Naive thymus-derived CD4-positive, alpha-beta T cell (primary cell): Measurements from ENCODE around the gene TECTA. TPM values are rescaled to one million over a fixed set of nuclear protein-coding genes. Genes with fewer than 3 reads are reported as not detected.

Source experiments
- ATAC-seq: fragments of 150-1000 bp; cut with Tn5 transposase; 2 replicates; pipeline ENCODE4 v1.10.0; 2021; ENCODE audit warnings: mild to moderate bottlenecking, moderate library complexity
- CTCF ChIA-PET: fragments of 350-600 bp; sonication (Branson Sonifier 250); formaldehyde crosslinking; loops from one replicate; lab custom pipeline; 2021; ENCODE audit warnings: antibody characterized with exemption; lab: Charles Lee
- POLR2A ChIA-PET: fragments of 350-600 bp; sonication (Branson Sonifier 250); formaldehyde crosslinking; loops from one replicate; lab custom pipeline; 2021; ENCODE audit warnings: antibody characterized with exemption, inconsistent platforms; lab: Charles Lee
- DNase-seq, 9 donors: peaks; one replicate each; pipeline versions ENCODE4 v3.0.0 to v3.0.0-alpha.2; 2020 to 2022; ENCODE audit warnings: mixed read lengths in 1 of 9
- H3K27ac ChIP-seq: one replicate; pipeline ENCODE4 v1.7.0; 2013; ENCODE audit warnings: mild to moderate bottlenecking, low read depth, low read length, moderate library complexity
- H3K27me3 ChIP-seq, 2 donors: one replicate each; pipeline ENCODE4 v1.7.0; 2013; ENCODE audit warnings: low read length in 2 of 2, mild to moderate bottlenecking in 2 of 2, moderate library complexity in 2 of 2; ENCODE audit not compliant: control insufficient read depth in 2 of 2, insufficient read depth in 2 of 2
- H3K36me3 ChIP-seq, 3 experiments: 1 replicate in 2 of 3; 2 replicates in 1 of 3; pipeline ENCODE4 v1.7.0; 2013; ENCODE audit warnings: low read length in 3 of 3, mild to moderate bottlenecking in 3 of 3, moderate library complexity in 1 of 3; ENCODE audit not compliant: insufficient read depth in 3 of 3, control insufficient read depth in 2 of 3
- H3K4me1 ChIP-seq, 2 donors: one replicate each; pipeline ENCODE4 v1.7.0; 2013; ENCODE audit warnings: low read length in 2 of 2, mild to moderate bottlenecking in 2 of 2, moderate library complexity in 1 of 2; ENCODE audit not compliant: control insufficient read depth in 2 of 2, insufficient read depth in 2 of 2
- H3K4me3 ChIP-seq: 2 replicates; pipeline ENCODE4 v1.7.0; 2013; ENCODE audit warnings: mild to moderate bottlenecking, low read length
- H3K9me3 ChIP-seq, 3 experiments: 1 replicate in 2 of 3; 2 replicates in 1 of 3; pipeline ENCODE4 v1.7.0; 2013; ENCODE audit warnings: low read length in 3 of 3; ENCODE audit not compliant: control insufficient read depth in 2 of 3
- H3K27ac Mint-ChIP-seq, 9 donors: one replicate each; pipeline ENCODE4 v1.8.0; 2020 to 2022; ENCODE audit warnings: mixed read lengths in 9 of 9, mild to moderate bottlenecking in 8 of 9, moderate library complexity in 5 of 9, inconsistent platforms in 2 of 9
- H3K27me3 Mint-ChIP-seq, 5 donors: one replicate each; pipeline ENCODE4 v1.8.0; 2021 to 2022; ENCODE audit warnings: mixed read lengths in 5 of 5, mild to moderate bottlenecking in 1 of 5
- H3K36me3 Mint-ChIP-seq, 5 donors: one replicate each; pipeline ENCODE4 v1.8.0; 2020 to 2022; ENCODE audit warnings: mixed read lengths in 5 of 5, mild to moderate bottlenecking in 3 of 5, inconsistent platforms in 1 of 5
- H3K4me1 Mint-ChIP-seq, 7 donors: one replicate each; pipeline ENCODE4 v1.8.0; 2020 to 2022; ENCODE audit warnings: mixed read lengths in 7 of 7, mild to moderate bottlenecking in 3 of 7, inconsistent platforms in 1 of 7
- H3K4me3 Mint-ChIP-seq, 10 donors: one replicate each; pipeline ENCODE4 v1.8.0; 2020 to 2022; ENCODE audit warnings: mild to moderate bottlenecking in 10 of 10, mixed read lengths in 10 of 10, moderate library complexity in 6 of 10, inconsistent platforms in 2 of 10
- H3K9me3 Mint-ChIP-seq, 11 donors: one replicate each; pipeline ENCODE4 v1.8.0; 2020 to 2022; ENCODE audit warnings: mixed read lengths in 11 of 11, mild to moderate bottlenecking in 4 of 11, inconsistent platforms in 1 of 11, moderate library complexity in 1 of 11
- intact Hi-C, 2 donors: fragments of 100-400 bp; cut with micrococcal nuclease; formaldehyde crosslinking; loops; one replicate each; pipeline ENCODE4 v1.15.1; 2023
- polyA plus RNA-seq, 2 donors: library from polyadenylated mRNA; unstranded; fragments of 300-500 nt; fragmentation: Illumina TruSeq; gene quantifications; one replicate each; pipeline ENCODE4 v1.2.3, GENCODE V29; 2021
- total RNA-seq, 6 experiments: library from RNA in 5 of 6; stranded (reverse) in 5 of 6; gene quantifications; 1 replicate in 5 of 6; 2 replicates in 1 of 6; pipeline ENCODE4 v1.2.3 and lab custom pipeline; 2021 to 2026

TECTA gene
- total and polyA plus RNA-seq, 7 experiments from 2014 or later: 0.29 to 0.75 (median 0.47) TPM

DNA sequence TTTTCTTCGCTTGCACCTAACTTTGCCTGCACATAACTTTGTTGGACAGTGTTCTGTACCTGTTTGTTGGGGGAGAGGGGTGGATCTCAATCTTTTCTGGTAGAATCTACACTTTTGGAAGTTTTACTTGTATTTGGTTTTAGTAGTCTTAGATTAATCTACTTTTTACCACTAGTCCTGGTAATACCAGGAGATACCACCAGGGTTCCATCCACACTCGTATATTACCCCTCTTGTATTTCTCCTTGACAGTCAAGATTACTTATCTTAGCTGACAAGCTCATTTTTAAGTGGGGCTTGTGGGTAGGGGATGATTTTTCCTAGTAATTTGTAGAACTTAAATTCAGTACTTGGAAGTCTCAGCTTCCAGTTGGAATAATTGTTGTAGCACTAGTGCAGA, 37.3 kb upstream of the TECTA start:
- Mint-ChIP-seq H3K36me3 (peaks cover 6 to 64% (median 34%) of the 10 kb centered on the region in 5 donors), H3K27ac (no peak overlapping the region), H3K27me3 (no peaks in the 10 kb centered on the region), H3K4me1 (peaks cover 0 to 11% (median 0%) of the 10 kb centered on the region in 7 donors), H3K9me3 (peaks cover 0 to 2% (median 0%) of the 10 kb centered on the region in 11 donors), H3K4me3 (no peak overlapping the region)
- DNase-seq (peak in 2 of 9 donors; percentile 6), ATAC-seq (no peak)
- intact Hi-C loops: no loop called here
- no peaks in the 10 kb centered on the region for H3K4me1 ChIP-seq
- no peak overlapping the region for H3K27ac ChIP-seq
- no peak overlapping the region for H3K4me3 ChIP-seq
- ChIA-PET CTCF (no interaction called here), POLR2A (no interaction called here)
- peaks cover 0 to 19% (median 0%) of the 10 kb centered on the region in 3 experiments for H3K36me3 ChIP-seq
- no peaks in the 10 kb centered on the region for H3K9me3 ChIP-seq
- H3K27me3 ChIP-seq: no peaks in the 10 kb centered on the region

DNA sequence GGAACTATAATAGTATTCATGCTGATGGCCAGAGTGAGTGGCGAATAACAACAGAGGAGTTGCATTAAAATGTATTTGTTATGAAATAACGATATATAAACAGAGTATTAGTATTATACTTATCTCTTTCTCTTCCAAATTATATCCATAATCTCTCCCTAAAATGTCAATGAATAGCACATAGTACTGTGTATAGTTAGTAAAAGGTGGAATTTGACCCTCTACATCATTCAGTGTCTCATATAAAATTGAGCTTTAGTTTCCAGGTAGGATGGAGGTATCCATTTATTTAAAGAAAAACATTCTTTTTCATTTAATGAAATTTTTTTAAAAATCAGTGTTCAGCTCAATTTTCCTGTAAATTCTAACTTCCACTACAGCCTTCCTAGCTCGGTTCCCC, 34.4 kb upstream of the TECTA start:
- POLR2A ChIA-PET: no interaction called here

DNA sequence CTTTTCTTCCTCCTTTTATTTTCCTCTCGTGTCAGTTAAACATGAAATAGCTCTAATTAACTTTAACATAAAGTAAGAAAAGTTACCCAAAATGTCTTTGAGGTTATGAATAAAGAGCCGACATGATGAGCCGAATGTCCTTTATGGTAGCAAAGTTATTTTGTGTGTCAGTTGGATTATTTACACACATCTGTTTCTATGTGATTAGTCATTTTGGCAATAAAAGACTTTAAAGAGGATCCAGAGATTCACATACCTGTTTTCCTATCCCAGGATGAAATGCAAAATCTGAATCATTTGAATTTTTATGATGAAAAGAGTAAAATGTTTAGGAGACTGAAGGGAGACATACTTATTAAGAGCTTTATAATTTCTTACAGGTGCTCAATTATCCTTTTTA, 34.0 kb upstream of the TECTA start:
- Mint-ChIP-seq H3K27me3 (no peaks in the 10 kb centered on the region), H3K4me3 (no peak overlapping the region), H3K9me3 (peaks cover 0 to 11% (median 4%) of the 10 kb centered on the region in 11 donors), H3K4me1 (peaks cover 0 to 5% (median 0%) of the 10 kb centered on the region in 7 donors), H3K36me3 (peaks cover 16 to 77% (median 51%) of the 10 kb centered on the region in 5 donors), H3K27ac (no peak overlapping the region)
- intact Hi-C loops: no loop called here
- Histone ChIP-seq H3K36me3 (peaks cover 0 to 31% (median 0%) of the 10 kb centered on the region in 3 experiments), H3K27ac (no peak overlapping the region), H3K27me3 (no peaks in the 10 kb centered on the region), H3K9me3 (no peaks in the 10 kb centered on the region), H3K4me1 (no peaks in the 10 kb centered on the region), H3K4me3 (no peak overlapping the region)
- POLR2A ChIA-PET: no interaction called here
- DNase-seq (no peak), ATAC-seq (no peak)
- CTCF ChIA-PET: no interaction called here

More for the DNA sequence above, 34.4 kb upstream of the TECTA start:
- H3K4me1 ChIP-seq: no peaks in the 10 kb centered on the region
- no peak overlapping the region for H3K4me3 ChIP-seq
- no peaks in the 10 kb centered on the region for H3K27me3 Mint-ChIP-seq
- peaks cover 0 to 28% (median 0%) of the 10 kb centered on the region in 3 experiments for H3K36me3 ChIP-seq
- ATAC-seq (no peak), DNase-seq (no peak)
- no peak overlapping the region for H3K4me3 Mint-ChIP-seq
- H3K27me3 ChIP-seq: no peaks in the 10 kb centered on the region
- peaks cover 0 to 11% (median 4%) of the 10 kb centered on the region in 11 donors for H3K9me3 Mint-ChIP-seq
- H3K9me3 ChIP-seq: no peaks in the 10 kb centered on the region
- H3K4me1 Mint-ChIP-seq: peaks cover 0 to 5% (median 0%) of the 10 kb centered on the region in 7 donors
- H3K27ac ChIP-seq: no peak overlapping the region
- peaks cover 16 to 73% (median 48%) of the 10 kb centered on the region in 5 donors for H3K36me3 Mint-ChIP-seq
- CTCF ChIA-PET: no interaction called here
- intact Hi-C loops: no loop called here
- no peak overlapping the region for H3K27ac Mint-ChIP-seq

DNA sequence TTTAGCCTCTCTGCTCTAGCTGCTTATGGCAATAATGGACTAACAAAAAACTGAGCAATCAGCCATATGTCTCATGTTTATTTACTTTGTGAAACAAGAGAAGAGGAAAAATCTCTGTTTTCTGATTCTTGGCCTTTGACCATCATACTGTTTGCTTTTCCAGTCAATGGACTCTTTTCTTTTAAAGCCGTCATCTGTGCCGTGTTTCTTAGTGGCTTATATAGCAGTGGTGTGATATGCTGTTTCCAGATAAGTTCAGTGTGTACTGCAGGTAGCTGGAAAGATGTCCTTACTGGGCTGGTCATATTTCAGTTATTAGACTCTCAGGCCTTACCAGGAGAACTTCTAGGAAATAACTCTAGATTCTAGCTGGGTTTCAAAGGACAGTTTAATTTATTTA, 33.6 kb upstream of the TECTA start:
- ChIA-PET POLR2A (interaction anchor here (0.6 kb wide), 1 partner anchor 121 kb away, joined by 4 read pairs; no protein-coding TSS in a partner anchor), CTCF (interaction anchor here (0.7 kb wide), 1 partner anchor 42 kb away, joined by 4 read pairs; no protein-coding TSS in a partner anchor)
- H3K36me3 Mint-ChIP-seq: peaks cover 16 to 75% (median 51%) of the 10 kb centered on the region in 5 donors
- Histone ChIP-seq H3K9me3 (no peaks in the 10 kb centered on the region), H3K27me3 (no peaks in the 10 kb centered on the region), H3K27ac (no peak overlapping the region), H3K36me3 (peaks cover 0 to 28% (median 0%) of the 10 kb centered on the region in 3 experiments), H3K4me1 (no peaks in the 10 kb centered on the region), H3K4me3 (no peak overlapping the region)
- peaks cover 0 to 11% (median 4%) of the 10 kb centered on the region in 11 donors for H3K9me3 Mint-ChIP-seq
- H3K4me1 Mint-ChIP-seq: peaks cover 0 to 5% (median 0%) of the 10 kb centered on the region in 7 donors
- no peak for DNase-seq
- no peak for ATAC-seq
- H3K27me3 Mint-ChIP-seq: no peaks in the 10 kb centered on the region
- H3K27ac Mint-ChIP-seq: no peak overlapping the region
- intact Hi-C loops: no loop called here
- H3K4me3 Mint-ChIP-seq: no peak overlapping the region

DNA sequence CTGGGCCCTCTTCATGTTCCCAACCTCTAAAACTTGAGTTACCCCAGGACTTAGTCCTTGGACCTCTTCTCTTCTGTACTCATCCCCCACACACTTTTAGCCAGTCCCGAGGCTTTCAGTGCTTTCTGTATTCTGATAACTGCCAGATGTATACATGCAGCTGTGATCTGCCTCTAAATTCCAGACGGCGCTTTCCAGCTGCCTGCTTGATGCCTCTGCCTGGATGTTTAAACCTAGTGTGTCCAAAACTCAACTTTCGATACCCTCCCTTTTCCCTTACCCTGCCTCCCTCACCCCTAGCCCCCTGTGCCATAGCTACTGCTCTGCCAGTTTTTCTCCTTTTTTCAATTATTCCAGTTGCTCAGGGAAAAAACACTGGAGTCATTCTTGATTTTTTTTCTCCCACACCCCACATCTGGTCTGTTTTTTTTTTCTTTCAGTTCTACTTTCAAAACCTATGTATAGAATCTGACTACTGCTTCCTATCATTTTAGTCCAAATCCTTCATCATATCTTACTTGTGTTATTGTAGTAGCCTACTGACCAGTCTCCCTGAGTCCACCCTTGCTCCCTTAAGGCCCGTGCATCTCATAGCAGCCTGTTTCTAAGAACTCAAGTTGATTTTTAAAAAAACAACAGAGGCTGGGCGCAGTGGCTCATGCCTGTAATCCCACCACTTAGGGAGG, 32.9 kb upstream of the TECTA start:
- Histone ChIP-seq H3K36me3 (peaks cover 0 to 25% (median 0%) of the 10 kb centered on the region in 3 experiments), H3K27ac (no peak overlapping the region), H3K9me3 (no peaks in the 10 kb centered on the region), H3K27me3 (no peaks in the 10 kb centered on the region), H3K4me3 (no peak overlapping the region), H3K4me1 (no peaks in the 10 kb centered on the region)
- H3K27ac Mint-ChIP-seq: peak overlapping the region in 3 of 9 donors; percentile 45 to 76 (median 67)
- POLR2A ChIA-PET: interaction anchor here (0.6 kb wide), 1 partner anchor 120 kb away, joined by 4 read pairs; no protein-coding TSS in a partner anchor
- ATAC-seq: no peak
- CTCF ChIA-PET: interaction anchor here (0.7 kb wide), 1 partner anchor 41 kb away, joined by 4 read pairs; no protein-coding TSS in a partner anchor
- H3K36me3 Mint-ChIP-seq: peaks cover 16 to 74% (median 51%) of the 10 kb centered on the region in 5 donors
- H3K9me3 Mint-ChIP-seq: peaks cover 0 to 11% (median 4%) of the 10 kb centered on the region in 11 donors
- peaks cover 0 to 5% (median 0%) of the 10 kb centered on the region in 7 donors for H3K4me1 Mint-ChIP-seq
- intact Hi-C loops: no loop called here
- no peak overlapping the region for H3K4me3 Mint-ChIP-seq
- no peak for DNase-seq
- H3K27me3 Mint-ChIP-seq: no peaks in the 10 kb centered on the region

DNA sequence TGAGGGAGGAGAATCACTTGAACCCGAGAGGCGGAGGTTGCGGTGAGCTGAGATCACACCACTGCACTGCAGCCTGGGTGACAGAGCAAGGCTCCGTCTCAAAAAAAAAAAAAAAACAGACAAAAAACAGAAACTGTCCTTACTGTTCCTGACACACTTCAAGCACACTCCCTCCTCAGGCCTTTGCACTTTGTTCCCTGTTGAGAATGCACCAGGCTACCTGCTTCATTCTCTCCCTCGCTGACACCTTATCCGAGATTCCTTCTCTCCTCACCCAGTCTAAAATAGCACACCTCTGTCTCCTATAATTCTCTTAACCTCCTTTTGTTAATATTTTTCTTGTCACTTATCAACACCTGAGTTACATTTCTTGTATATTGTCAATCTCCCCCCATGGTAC, 32.3 kb upstream of the TECTA start:
- H3K36me3 ChIP-seq: peaks cover 0 to 25% (median 0%) of the 10 kb centered on the region in 3 experiments
- intact Hi-C loops: no loop called here

More for the DNA sequence above, 32.3 kb upstream of the TECTA start:
- Mint-ChIP-seq H3K9me3 (peaks cover 0 to 11% (median 4%) of the 10 kb centered on the region in 11 donors), H3K27me3 (no peaks in the 10 kb centered on the region), H3K4me3 (no peak overlapping the region), H3K4me1 (peaks cover 0 to 5% (median 0%) of the 10 kb centered on the region in 7 donors), H3K27ac (no peak overlapping the region), H3K36me3 (peaks cover 16 to 67% (median 49%) of the 10 kb centered on the region in 5 donors)
- no peaks in the 10 kb centered on the region for H3K9me3 ChIP-seq
- ATAC-seq (no peak), DNase-seq (no peak)
- no peak overlapping the region for H3K27ac ChIP-seq
- H3K27me3 ChIP-seq: no peaks in the 10 kb centered on the region
- H3K4me3 ChIP-seq: no peak overlapping the region
- no peaks in the 10 kb centered on the region for H3K4me1 ChIP-seq
- POLR2A ChIA-PET: no interaction called here
- CTCF ChIA-PET: no interaction called here
